GM23248 (cell line): ENCODE measurements around the gene PDK1.

Experiments
- EZH2 ChIP-seq: fragments of 200-600 bp; sonication (generic); IDR thresholded peaks from 2 replicates; pipeline ENCODE4 v1.6.1; 2018; ENCODE audit warnings: antibody characterized with exemption, mild to moderate bottlenecking; ENCODE audit not compliant: insufficient read depth, poor library complexity, severe bottlenecking
- EZH2phosphoT487 ChIP-seq: fragments of 200-600 bp; sonication (generic); IDR thresholded peaks from 2 replicates; pipeline ENCODE4 v1.6.1; 2018; ENCODE audit warnings: antibody characterized with exemption, moderate library complexity, mild to moderate bottlenecking, low read depth; ENCODE audit not compliant: insufficient read depth

DNA sequence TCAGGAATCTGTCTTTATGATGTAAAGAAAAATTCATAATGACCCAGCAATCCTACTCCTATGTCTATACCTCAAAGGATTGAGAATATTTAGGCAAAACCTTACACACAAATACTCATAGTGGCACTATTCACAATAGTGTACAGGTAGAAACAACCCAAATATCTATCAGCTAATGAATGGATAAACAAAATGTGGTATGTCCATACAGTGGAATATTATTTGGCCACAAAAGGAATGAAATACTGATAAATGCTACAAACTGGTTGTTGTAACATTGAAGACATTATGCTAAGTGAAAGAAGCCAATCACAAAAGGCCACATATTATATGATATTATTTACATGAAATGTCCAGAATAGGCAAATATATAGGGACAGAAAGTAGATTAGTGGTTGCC lies 24.7 kb downstream of the PDK1 start:
- TF ChIP-seq EZH2 (no peak), EZH2phosphoT487 (no peak)
